HCT116 (cell line): ENCODE results near the gene NFIA. TPM values are rescaled to one million over a fixed set of nuclear protein-coding genes. Genes with fewer than 3 reads are reported as not detected.

Experiments
- ATAC-seq: fragments of 200-7000 bp; cut with Tn5 transposase; 2 replicates; pipeline ENCODE4 v1.9.1; 2020; ENCODE audit warnings: mild to moderate bottlenecking, moderate library complexity
- BruUV-seq: library from RNA; stranded (reverse); fragments of 400-500 nt; replicated peaks from 2 replicates; lab custom pipeline; 2021; lab: Mats Ljungman, UMichigan
- CTCF ChIA-PET: fragments of 300-600 bp; sonication (Branson Sonifier 250); formaldehyde crosslinking; loops from one replicate; lab custom pipeline; 2021; ENCODE audit warnings: antibody characterized with exemption; lab: Charles Lee
- POLR2A ChIA-PET: fragments of 300-600, 350-600 bp; sonication (Branson Sonifier 250); formaldehyde crosslinking; loops from one replicate; lab custom pipeline; 2021; ENCODE audit warnings: antibody characterized with exemption; lab: Charles Lee
- RAD21 ChIA-PET, 2 experiments: fragments of 300-600 bp; sonication (Branson Sonifier 250); formaldehyde crosslinking; loops; one replicate each; lab custom pipeline; 2023; ENCODE audit warnings: low total read pairs in 2 of 2; ENCODE audit not compliant: uncharacterized antibody in 2 of 2, unreplicated experiment in 2 of 2, low non-redundant PET in 1 of 2; lab: Charles Lee
- DNase-seq: peaks from one replicate; pipeline ENCODE4 v3.0.0-alpha.2; 2010; ENCODE audit warnings: low read depth, low spot score
- H2AFZ ChIP-seq: fragments of 200-600 bp; shearing (Covaris generic), sonication (generic); 2 replicates; pipeline ENCODE4 v1.6.1; 2017; ENCODE audit warnings: low read depth, mixed run types, mixed read lengths, antibody characterized with exemption, low read length; ENCODE audit not compliant: poor library complexity, severe bottlenecking
- H3K27ac ChIP-seq: 2 replicates; pipeline ENCODE4 v1.5.1; 2012; ENCODE audit warnings: low read depth, low read length
- H3K27me3 ChIP-seq: fragments of 200-600 bp; sonication (generic); 2 replicates; pipeline ENCODE4 v1.6.1; 2016; ENCODE audit warnings: mixed run types, low read length, mixed read lengths; ENCODE audit not compliant: insufficient read depth
- H3K36me3 ChIP-seq, 2 experiments: fragments of 200-500 bp in 1 of 2; fragments of 200-600 bp in 1 of 2; sonication (Bioruptor generic) in 1 of 2; sonication (generic) in 1 of 2; 2 replicates each; pipeline versions ENCODE4 v1.5.1 to v1.6.1; 2014 to 2016; ENCODE audit warnings: low read length in 2 of 2, inconsistent platforms in 1 of 2, mixed read lengths in 1 of 2, mixed run types in 1 of 2; ENCODE audit not compliant: insufficient read depth in 2 of 2, control insufficient read depth in 1 of 2
- H3K4me1 ChIP-seq, 2 experiments: fragments of 200-600 bp in 1 of 2; sonication (generic) in 1 of 2; 2 replicates each; pipeline versions ENCODE4 v1.5.1 to v1.6.1; 2012 to 2017; ENCODE audit warnings: low read length in 2 of 2, inconsistent platforms in 1 of 2, mild to moderate bottlenecking in 1 of 2, mixed read lengths in 1 of 2, mixed run types in 1 of 2, moderate library complexity in 1 of 2; ENCODE audit not compliant: insufficient read depth in 2 of 2, control insufficient read depth in 1 of 2
- H3K4me2 ChIP-seq: fragments of 200-600 bp; sonication (generic); 2 replicates; pipeline ENCODE4 v1.6.1; 2017; ENCODE audit warnings: mixed run types, low read length, mixed read lengths
- H3K4me3 ChIP-seq, 2 experiments: fragments of 200-600 bp in 1 of 2; sonication (generic) in 1 of 2; replicated peaks in 1 of 2; 2 replicates each; pipeline ENCODE4 v1.5.1; 2011 to 2016; ENCODE audit warnings: low read length in 2 of 2, control low read depth in 1 of 2, low read depth in 1 of 2, mild to moderate bottlenecking in 1 of 2, mixed read lengths in 1 of 2, mixed run types in 1 of 2
- H3K79me2 ChIP-seq: fragments of 200-600 bp; sonication (generic); 2 replicates; pipeline ENCODE4 v1.6.1; 2017; ENCODE audit warnings: mild to moderate bottlenecking, mixed run types, low read length, moderate library complexity, mixed read lengths; ENCODE audit not compliant: insufficient read depth
- H3K9ac ChIP-seq: fragments of 200-600 bp; sonication (generic); 2 replicates; pipeline ENCODE4 v1.6.1; 2016; ENCODE audit warnings: low read length, mixed read lengths
- H3K9me2 ChIP-seq: fragments of 200-600 bp; sonication (generic), shearing (Covaris generic); 2 replicates; pipeline ENCODE4 v1.6.1; 2017; ENCODE audit warnings: mixed run types, mild to moderate bottlenecking, moderate library complexity; ENCODE audit not compliant: insufficient read depth
- H3K9me3 ChIP-seq, 2 experiments: fragments of 200-500 bp in 1 of 2; fragments of 200-600 bp in 1 of 2; sonication (Bioruptor generic) in 1 of 2; sonication (generic) in 1 of 2; 2 replicates each; pipeline ENCODE4 v1.6.1; 2014 to 2017; ENCODE audit warnings: low read length in 2 of 2, mixed read lengths in 2 of 2, inconsistent platforms in 1 of 2, low read depth in 1 of 2, mild to moderate bottlenecking in 1 of 2, mixed run types in 1 of 2, moderate library complexity in 1 of 2; ENCODE audit not compliant: control insufficient read depth in 1 of 2, insufficient read depth in 1 of 2
- H4K20me1 ChIP-seq: fragments of 200-600 bp; sonication (generic), shearing (Covaris generic); 2 replicates; pipeline ENCODE4 v1.6.1; 2017; ENCODE audit warnings: mixed run types, mild to moderate bottlenecking, moderate library complexity; ENCODE audit not compliant: insufficient read depth
- ATF3 ChIP-seq: IDR thresholded peaks from 2 replicates; pipeline ENCODE4 v1.6.1; 2012
- CEBPB ChIP-seq: IDR thresholded peaks from 2 replicates; pipeline ENCODE4 v1.6.1; 2012; ENCODE audit warnings: low read depth
- ELF1 ChIP-seq: IDR thresholded peaks from 2 replicates; pipeline ENCODE4 v1.6.1; 2012; ENCODE audit warnings: low read depth, borderline replicate concordance
- EZH2 ChIP-seq: fragments of 200-600 bp; sonication (generic); IDR thresholded peaks from 2 replicates; pipeline ENCODE4 v1.6.1; 2017; ENCODE audit warnings: antibody characterized with exemption, mixed run types
- FOSL1 ChIP-seq: IDR thresholded peaks from 2 replicates; pipeline ENCODE4 v1.6.1; 2012; ENCODE audit warnings: low read depth
- JUND ChIP-seq: IDR thresholded peaks from 2 replicates; pipeline ENCODE4 v1.6.1; 2012
- POLR2A ChIP-seq: IDR thresholded peaks from 2 replicates; pipeline ENCODE4 v1.7.0; 2011; ENCODE audit warnings: borderline replicate concordance; ENCODE audit not compliant: insufficient read depth, insufficient read length; ENCODE audit errors: extremely low read depth
- RAD21 ChIP-seq: IDR thresholded peaks from 2 replicates; pipeline ENCODE4 v1.6.1; 2012; ENCODE audit warnings: low read depth, mild to moderate bottlenecking
- SIN3A ChIP-seq: IDR thresholded peaks from 2 replicates; pipeline ENCODE4 v1.6.1; 2012; ENCODE audit warnings: low read depth
- SP1 ChIP-seq: IDR thresholded peaks from 2 replicates; pipeline ENCODE4 v1.6.1; 2012; ENCODE audit warnings: low read depth
- YY1 ChIP-seq: IDR thresholded peaks from 2 replicates; pipeline ENCODE4 v1.6.1; 2011; ENCODE audit warnings: low read length, low read depth, moderate library complexity, mild to moderate bottlenecking; ENCODE audit not compliant: insufficient replicate concordance; ENCODE audit errors: extremely low read depth
- ZFX ChIP-seq: fragments of 450-650 bp; IDR thresholded peaks from 2 replicates; pipeline ENCODE4 v1.6.1; 2017
- ZNF274 ChIP-seq: fragments of 200-500 bp; sonication (Bioruptor generic); IDR thresholded peaks from 2 replicates; pipeline ENCODE4 v1.6.1; 2014; ENCODE audit warnings: mild to moderate bottlenecking, low read depth, low read length, inconsistent platforms
- intact Hi-C: fragments of 100-400 bp; cut with micrococcal nuclease; formaldehyde crosslinking; loops from 2 replicates; pipeline ENCODE4 v1.10.0; 2022
- total RNA-seq: library from RNA; stranded (reverse); gene quantifications from one replicate; pipeline ENCODE4 v1.2.1, GENCODE V29; 2021; ENCODE audit not compliant: unreplicated experiment
- TF ChIP-seq, protein P1 (sequence below), 3 experiments: fragments of 200-600 bp in 1 of 3; sonication (generic) in 1 of 3; IDR thresholded peaks in 2 of 3; conservative IDR thresholded peaks in 1 of 3; 2 replicates each; pipeline ENCODE4 v1.5.1; 2012 to 2017; ENCODE audit warnings: low read depth in 2 of 3, low read length in 2 of 3, antibody characterized with exemption in 1 of 3, borderline replicate concordance in 1 of 3, control low read depth in 1 of 3, mild to moderate bottlenecking in 1 of 3, mixed read lengths in 1 of 3, mixed run types in 1 of 3, moderate library complexity in 1 of 3; ENCODE audit not compliant: insufficient read depth in 1 of 3
- TF ChIP-seq, protein P2 (sequence below): IDR thresholded peaks from 2 replicates; pipeline ENCODE4 v1.6.1; 2012; ENCODE audit warnings: low read depth
- TF ChIP-seq, protein P3 (sequence below): IDR thresholded peaks from 2 replicates; pipeline ENCODE4 v1.6.1; 2012

NFIA gene
- total RNA-seq, 1 experiment from 2014 or later: 17.2 TPM

- TF ChIP-seq EZH2 (no peak), SIN3A (no peak), RAD21 (no peak), ATF3 (no peak), ELF1 (no peak), POLR2A (no peak), CEBPB (no peak), ZFX (no peak), YY1 (no peak), FOSL1 (no peak), ZNF274 (no peak), SP1 (no peak), JUND (no peak)
- TF ChIP-seq, protein P1, sequence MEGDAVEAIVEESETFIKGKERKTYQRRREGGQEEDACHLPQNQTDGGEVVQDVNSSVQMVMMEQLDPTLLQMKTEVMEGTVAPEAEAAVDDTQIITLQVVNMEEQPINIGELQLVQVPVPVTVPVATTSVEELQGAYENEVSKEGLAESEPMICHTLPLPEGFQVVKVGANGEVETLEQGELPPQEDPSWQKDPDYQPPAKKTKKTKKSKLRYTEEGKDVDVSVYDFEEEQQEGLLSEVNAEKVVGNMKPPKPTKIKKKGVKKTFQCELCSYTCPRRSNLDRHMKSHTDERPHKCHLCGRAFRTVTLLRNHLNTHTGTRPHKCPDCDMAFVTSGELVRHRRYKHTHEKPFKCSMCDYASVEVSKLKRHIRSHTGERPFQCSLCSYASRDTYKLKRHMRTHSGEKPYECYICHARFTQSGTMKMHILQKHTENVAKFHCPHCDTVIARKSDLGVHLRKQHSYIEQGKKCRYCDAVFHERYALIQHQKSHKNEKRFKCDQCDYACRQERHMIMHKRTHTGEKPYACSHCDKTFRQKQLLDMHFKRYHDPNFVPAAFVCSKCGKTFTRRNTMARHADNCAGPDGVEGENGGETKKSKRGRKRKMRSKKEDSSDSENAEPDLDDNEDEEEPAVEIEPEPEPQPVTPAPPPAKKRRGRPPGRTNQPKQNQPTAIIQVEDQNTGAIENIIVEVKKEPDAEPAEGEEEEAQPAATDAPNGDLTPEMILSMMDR (IDR thresholded peaks at IDR 0.05 in 2 of 3, conservative IDR thresholded peaks at IDR 0.05 in 1 of 3; ENCODE audit: borderline replicate concordance in 1 of 3, insufficient read depth in 1 of 3, low read depth in 2 of 3, low read length in 2 of 3): no peak
- TF ChIP-seq, protein P2, sequence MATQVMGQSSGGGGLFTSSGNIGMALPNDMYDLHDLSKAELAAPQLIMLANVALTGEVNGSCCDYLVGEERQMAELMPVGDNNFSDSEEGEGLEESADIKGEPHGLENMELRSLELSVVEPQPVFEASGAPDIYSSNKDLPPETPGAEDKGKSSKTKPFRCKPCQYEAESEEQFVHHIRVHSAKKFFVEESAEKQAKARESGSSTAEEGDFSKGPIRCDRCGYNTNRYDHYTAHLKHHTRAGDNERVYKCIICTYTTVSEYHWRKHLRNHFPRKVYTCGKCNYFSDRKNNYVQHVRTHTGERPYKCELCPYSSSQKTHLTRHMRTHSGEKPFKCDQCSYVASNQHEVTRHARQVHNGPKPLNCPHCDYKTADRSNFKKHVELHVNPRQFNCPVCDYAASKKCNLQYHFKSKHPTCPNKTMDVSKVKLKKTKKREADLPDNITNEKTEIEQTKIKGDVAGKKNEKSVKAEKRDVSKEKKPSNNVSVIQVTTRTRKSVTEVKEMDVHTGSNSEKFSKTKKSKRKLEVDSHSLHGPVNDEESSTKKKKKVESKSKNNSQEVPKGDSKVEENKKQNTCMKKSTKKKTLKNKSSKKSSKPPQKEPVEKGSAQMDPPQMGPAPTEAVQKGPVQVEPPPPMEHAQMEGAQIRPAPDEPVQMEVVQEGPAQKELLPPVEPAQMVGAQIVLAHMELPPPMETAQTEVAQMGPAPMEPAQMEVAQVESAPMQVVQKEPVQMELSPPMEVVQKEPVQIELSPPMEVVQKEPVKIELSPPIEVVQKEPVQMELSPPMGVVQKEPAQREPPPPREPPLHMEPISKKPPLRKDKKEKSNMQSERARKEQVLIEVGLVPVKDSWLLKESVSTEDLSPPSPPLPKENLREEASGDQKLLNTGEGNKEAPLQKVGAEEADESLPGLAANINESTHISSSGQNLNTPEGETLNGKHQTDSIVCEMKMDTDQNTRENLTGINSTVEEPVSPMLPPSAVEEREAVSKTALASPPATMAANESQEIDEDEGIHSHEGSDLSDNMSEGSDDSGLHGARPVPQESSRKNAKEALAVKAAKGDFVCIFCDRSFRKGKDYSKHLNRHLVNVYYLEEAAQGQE: no peak
- TF ChIP-seq, protein P3, sequence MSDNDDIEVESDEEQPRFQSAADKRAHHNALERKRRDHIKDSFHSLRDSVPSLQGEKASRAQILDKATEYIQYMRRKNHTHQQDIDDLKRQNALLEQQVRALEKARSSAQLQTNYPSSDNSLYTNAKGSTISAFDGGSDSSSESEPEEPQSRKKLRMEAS: no peak
- H3K36me3 ChIP-seq: no peaks in the 10 kb centered on the region
- H3K79me2 ChIP-seq: no peaks in the 10 kb centered on the region
- H3K27ac ChIP-seq: no peak overlapping the region
- H2AFZ ChIP-seq: no peak overlapping the region
- no peak overlapping the region for H3K4me3 ChIP-seq
- ChIA-PET POLR2A (no interaction called here), RAD21 (no interaction called here), CTCF (interaction anchor here (0.9 kb wide), 1 partner anchor 15 kb away, joined by 3 read pairs; no protein-coding TSS in a partner anchor)
- no peaks in the 10 kb centered on the region for H3K9me3 ChIP-seq
- no peaks in the 10 kb centered on the region for H3K27me3 ChIP-seq
- H3K9ac ChIP-seq: no peak overlapping the region
- H3K4me2 ChIP-seq: no peak overlapping the region
- DNase-seq (no peak), ATAC-seq (no peak)
- intact Hi-C loops: no loop called here
- peaks cover 0 to 9% of the 10 kb centered on the region in 2 experiments; a peak in 1 of 4 replicates for H3K4me1 ChIP-seq
- no peaks in the 10 kb centered on the region for H3K9me2 ChIP-seq
- no TSS peak for BruUV-seq
- no peaks in the 10 kb centered on the region for H4K20me1 ChIP-seq
These were observed 17.7 kb upstream of the NFIA start for GRCh38 chr1:61064673-61065072.
